Melanocyte of skin (primary cell): Measurements from ENCODE around the gene DRP2. TPM values are rescaled to one million over a fixed set of nuclear protein-coding genes. Genes with fewer than 3 reads are reported as not detected.

Source experiments
- small RNA-seq, 2 donors: library from RNA; depleted of rRNA; stranded (forward); fragments of <200 nt; gene quantifications; one replicate each; pipeline ENCODE3, GENCODE V24; 2012
- total RNA-seq, 2 donors: library from RNA; depleted of rRNA; stranded (reverse); fragments of >200 nt; gene quantifications; 2 replicates each; pipeline ENCODE4 v1.2.3, GENCODE V29; 2012

The DRP2 gene, protein sequence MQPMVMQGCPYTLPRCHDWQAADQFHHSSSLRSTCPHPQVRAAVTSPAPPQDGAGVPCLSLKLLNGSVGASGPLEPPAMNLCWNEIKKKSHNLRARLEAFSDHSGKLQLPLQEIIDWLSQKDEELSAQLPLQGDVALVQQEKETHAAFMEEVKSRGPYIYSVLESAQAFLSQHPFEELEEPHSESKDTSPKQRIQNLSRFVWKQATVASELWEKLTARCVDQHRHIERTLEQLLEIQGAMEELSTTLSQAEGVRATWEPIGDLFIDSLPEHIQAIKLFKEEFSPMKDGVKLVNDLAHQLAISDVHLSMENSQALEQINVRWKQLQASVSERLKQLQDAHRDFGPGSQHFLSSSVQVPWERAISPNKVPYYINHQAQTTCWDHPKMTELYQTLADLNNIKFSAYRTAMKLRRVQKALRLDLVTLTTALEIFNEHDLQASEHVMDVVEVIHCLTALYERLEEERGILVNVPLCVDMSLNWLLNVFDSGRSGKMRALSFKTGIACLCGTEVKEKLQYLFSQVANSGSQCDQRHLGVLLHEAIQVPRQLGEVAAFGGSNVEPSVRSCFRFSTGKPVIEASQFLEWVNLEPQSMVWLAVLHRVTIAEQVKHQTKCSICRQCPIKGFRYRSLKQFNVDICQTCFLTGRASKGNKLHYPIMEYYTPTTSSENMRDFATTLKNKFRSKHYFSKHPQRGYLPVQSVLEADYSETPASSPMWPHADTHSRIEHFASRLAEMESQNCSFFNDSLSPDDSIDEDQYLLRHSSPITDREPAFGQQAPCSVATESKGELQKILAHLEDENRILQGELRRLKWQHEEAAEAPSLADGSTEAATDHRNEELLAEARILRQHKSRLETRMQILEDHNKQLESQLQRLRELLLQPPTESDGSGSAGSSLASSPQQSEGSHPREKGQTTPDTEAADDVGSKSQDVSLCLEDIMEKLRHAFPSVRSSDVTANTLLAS
- under 1 TPM; under 0.01 to 0.33 TPM for total RNA-seq

DNA sequence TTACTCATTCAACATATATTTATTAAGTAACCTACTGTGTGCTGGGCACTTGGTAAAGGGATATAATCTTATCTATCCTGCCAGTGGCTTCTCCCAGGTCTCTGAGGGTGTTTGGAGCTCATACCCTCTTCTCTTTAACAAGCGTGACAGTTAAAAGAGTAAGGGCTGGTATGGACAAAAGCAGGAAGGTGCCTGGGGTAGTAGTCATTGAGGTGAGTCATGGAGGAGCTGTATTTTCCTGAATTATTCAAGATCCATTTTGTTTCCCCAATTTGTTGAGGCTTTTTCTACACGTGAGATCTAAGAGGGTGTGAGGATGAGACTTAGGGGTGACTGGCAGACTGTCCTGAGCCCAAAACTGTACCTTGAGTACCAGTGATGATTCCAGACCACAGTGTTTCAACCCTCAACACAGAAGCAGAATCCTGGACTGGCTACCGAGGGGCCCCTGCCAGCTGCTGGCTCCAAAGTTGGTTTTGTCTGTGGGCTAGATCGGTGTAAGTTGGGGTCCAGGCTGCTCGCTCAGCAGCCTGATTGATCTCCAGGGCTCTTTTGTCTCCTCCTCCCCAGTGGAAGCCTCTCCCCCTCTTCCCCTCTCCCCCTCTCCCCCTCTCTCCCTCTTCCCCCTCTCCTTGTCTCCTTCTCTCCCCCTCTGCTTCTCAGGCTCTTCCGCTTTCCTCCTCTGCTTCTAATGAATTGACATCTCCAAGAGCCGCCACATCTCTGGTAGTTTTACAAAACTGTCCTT is at the start of gene DRP2:
Gene DRP2 (plus strand): TSS at position 671 of the 748 bp plus-strand sequence. CDS start 11,862 bp downstream, outside the sequence.

DNA sequence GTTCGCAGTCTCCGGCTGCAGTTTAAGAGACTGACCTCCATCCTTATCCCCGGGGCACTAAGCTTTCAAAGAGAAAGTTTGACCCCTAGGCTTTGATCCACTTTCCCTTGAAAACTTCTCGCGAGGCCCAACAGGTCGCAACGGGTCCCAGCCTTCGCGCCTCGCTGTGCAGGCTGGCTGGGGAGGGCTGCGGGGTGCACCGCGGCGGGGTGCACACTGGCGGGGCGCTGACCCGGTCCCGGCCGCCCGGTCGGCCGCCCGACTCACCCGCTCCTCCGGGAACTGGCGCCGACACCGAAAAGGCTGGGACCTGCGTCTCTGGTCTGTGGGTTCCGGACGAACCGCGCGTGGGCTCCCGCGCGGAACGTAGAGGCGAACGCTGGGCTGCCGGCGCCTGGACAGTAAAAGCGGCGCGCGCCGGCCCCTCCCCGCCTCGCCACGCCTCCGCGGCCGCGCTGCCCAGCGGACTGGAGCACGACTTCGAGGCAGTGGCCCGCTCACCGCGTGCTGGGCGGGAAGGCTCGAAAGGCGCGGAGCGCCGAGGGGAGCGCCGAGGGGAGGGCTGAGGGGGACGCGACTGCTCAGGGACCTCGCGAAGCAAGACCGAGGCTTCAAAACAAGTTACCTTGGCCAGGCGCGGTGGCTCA is 71.5 kb downstream of the DRP2 start, which contains the start of gene TAF7L:
Gene TAF7L (minus strand): TSS at position 378 of the 647 bp plus-strand sequence. CDS start 3,791 bp downstream, outside the sequence.

Small RNAs within 50 kb of the gene (small RNA-seq; reads per million reads assigned to genes)
- 0 to 0.60 reads per million in 2 donors for gene Z70280.1

Other genes starting within 250 kb of the DRP2 start
- gene TRMT2B, start 167.7 kb upstream of the DRP2 start, total RNA-seq: 10 to 100 TPM in 1 of 2 donors, 1 to 10 TPM in 1; 9.3 to 12.7 TPM
- not detected for gene TMEM35A, start 140.9 kb upstream of the DRP2 start, total RNA-seq
- 10 to 100 TPM; 15.5 to 37.6 TPM for gene CENPI, start 121.6 kb upstream of the DRP2 start, total RNA-seq
- gene TAF7L, start 71.5 kb downstream of the DRP2 start, total RNA-seq: 1 to 10 TPM in 1 of 2 donors, under 1 TPM in 1; under 0.01 to 1.3 TPM
- gene TIMM8A, start 129.0 kb downstream of the DRP2 start, total RNA-seq: 1 to 10 TPM; 4.1 to 7.7 TPM
- gene BTK, start 166.4 kb downstream of the DRP2 start, total RNA-seq: under 1 TPM; under 0.01 to 0.34 TPM
- gene RPL36A, start 171.2 kb downstream of the DRP2 start, total RNA-seq: 10 to 100 TPM; 53.0 to 75.3 TPM
- gene GLA, start 188.1 kb downstream of the DRP2 start, total RNA-seq: 100 to 1,000 TPM; 141 to 181 TPM
- gene HNRNPH2, start 188.4 kb downstream of the DRP2 start, total RNA-seq: 10 to 100 TPM; 58.6 to 59.2 TPM